ENCODE results near the gene POLR1D.

The POLR1D gene

GRCh38 chr13:27665761-27666160 lies 44.1 kb downstream of the POLR1D start:
- peaks cover 35 to 83% (median 55%) of the 10 kb centered on the region in 11 experiments for H3K36me3 ChIP-seq

GRCh38 chr13:27666951-27667350 lies 45.3 kb downstream of the POLR1D start:
- peaks cover 1 to 43% (median 31%) of the 10 kb centered on the region in 11 experiments; a peak in 18 of 22 replicates for H4K20me1 ChIP-seq
- no peak overlapping the region for H3K4me2 ChIP-seq
- no peak overlapping the region for H3K27ac ChIP-seq
- H3K9ac ChIP-seq, result no peak overlapping the region
- no peak for TF ChIP-seq Cebpa-rat (IDR thresholded peaks at IDR 0.05)
- H3K4me1 ChIP-seq, result peaks cover 0 to 5% (median 0%) of the 10 kb centered on the region in 10 experiments; a peak in 1 of 20 replicates
- H3K9me3 ChIP-seq (replicated peaks in 1 of 11), result peaks cover 0 to 7% (median 3%) of the 10 kb centered on the region in 11 experiments; a peak in 6 of 22 replicates
- peaks cover 32 to 73% (median 46%) of the 10 kb centered on the region in 11 experiments for H3K36me3 ChIP-seq
- H3K4me3 ChIP-seq, result no peak overlapping the region
- H3K27me3 ChIP-seq, result no peaks in the 10 kb centered on the region

More at GRCh38 chr13:27665761-27666160, 44.1 kb downstream of the POLR1D start:
- H3K4me3 ChIP-seq, result no peak overlapping the region
- peaks cover 0 to 5% (median 0%) of the 10 kb centered on the region in 10 experiments; a peak in 1 of 20 replicates for H3K4me1 ChIP-seq
- H3K4me2 ChIP-seq, result no peak overlapping the region
- no peak for TF ChIP-seq Cebpa-rat (IDR thresholded peaks at IDR 0.05)
- peaks cover 3 to 55% (median 37%) of the 10 kb centered on the region in 11 experiments; a peak in 18 of 22 replicates for H4K20me1 ChIP-seq
- no peak overlapping the region for H3K27ac ChIP-seq
- H3K27me3 ChIP-seq, result no peaks in the 10 kb centered on the region
- H3K9me3 ChIP-seq (replicated peaks in 1 of 11), result no peaks in the 10 kb centered on the region
- H3K9ac ChIP-seq, result no peak overlapping the region

- peaks cover 0 to 5% (median 0%) of the 10 kb centered on the region in 10 experiments; a peak in 1 of 20 replicates for H3K4me1 ChIP-seq
- H3K4me2 ChIP-seq, result no peak overlapping the region
- no peak for TF ChIP-seq Cebpa-rat (IDR thresholded peaks at IDR 0.05)
- peaks cover 0 to 37% (median 21%) of the 10 kb centered on the region in 11 experiments; a peak in 18 of 22 replicates for H4K20me1 ChIP-seq
- no peak overlapping the region for H3K27ac ChIP-seq
- H3K9ac ChIP-seq, result no peak overlapping the region
- H3K4me3 ChIP-seq, result no peak overlapping the region
- H3K27me3 ChIP-seq, result no peaks in the 10 kb centered on the region
- peaks cover 31 to 63% (median 46%) of the 10 kb centered on the region in 11 experiments for H3K36me3 ChIP-seq
- H3K9me3 ChIP-seq (replicated peaks in 1 of 11), result peaks cover 0 to 10% (median 5%) of the 10 kb centered on the region in 11 experiments; a peak in 7 of 22 replicates
Measured at GRCh38 chr13:27667946-27668345, 46.3 kb downstream of the POLR1D start.

GRCh38 chr13:27670861-27671260 lies 49.2 kb downstream of the POLR1D start:
- H3K27ac ChIP-seq, result no peak overlapping the region
- H3K36me3 ChIP-seq, result peaks cover 17 to 36% (median 23%) of the 10 kb centered on the region in 11 experiments
- no peak overlapping the region for H3K4me2 ChIP-seq
- no peaks in the 10 kb centered on the region for H3K27me3 ChIP-seq
- peaks cover 0 to 4% (median 0%) of the 10 kb centered on the region in 10 experiments; a peak in 1 of 20 replicates for H3K4me1 ChIP-seq
- TF ChIP-seq Cebpa-rat (IDR thresholded peaks at IDR 0.05), result no peak
- peaks cover 0 to 10% (median 0%) of the 10 kb centered on the region in 11 experiments; a peak in 6 of 22 replicates for H4K20me1 ChIP-seq
- H3K9ac ChIP-seq, result no peak overlapping the region
- peaks cover 0 to 10% (median 5%) of the 10 kb centered on the region in 11 experiments; a peak in 7 of 22 replicates for H3K9me3 ChIP-seq (replicated peaks in 1 of 11)
- H3K4me3 ChIP-seq, result no peak overlapping the region

- TF ChIP-seq Cebpa-rat (IDR thresholded peaks at IDR 0.05), result no peak
- Histone ChIP-seq H3K9me3 (replicated peaks in 1 of 11) (peaks cover 0 to 10% (median 5%) of the 10 kb centered on the region in 11 experiments; a peak in 7 of 22 replicates), H3K4me1 (peaks cover 0 to 3% (median 0%) of the 10 kb centered on the region in 10 experiments; a peak in 1 of 20 replicates), H3K27ac (no peak overlapping the region), H3K4me3 (no peak overlapping the region), H3K9ac (no peak overlapping the region), H4K20me1 (peaks cover 0 to 4% (median 0%) of the 10 kb centered on the region in 11 experiments; a peak in 2 of 22 replicates), H3K36me3 (peaks cover 6 to 24% (median 12%) of the 10 kb centered on the region in 11 experiments; a peak in 21 of 22 replicates), H3K27me3 (no peaks in the 10 kb centered on the region), H3K4me2 (no peak overlapping the region)
Measured at GRCh38 chr13:27672025-27672424, 50.3 kb downstream of the POLR1D start.

All from BLaER1 treated with 17β-estradiol and CSF1 and Interleukin-3, amounts not matched to agents 10 nM and 100 nM (cell line).